Nephron (organoid): ENCODE data around the gene SDF2.

Experiments used
- H3K27ac Mint-ChIP-seq, 3 experiments: 2 replicates each; pipeline ENCODE4 v1.8.0; 2020; ENCODE audit warnings: mixed read lengths in 3 of 3, mild to moderate bottlenecking in 2 of 3, moderate library complexity in 1 of 3
- H3K27me3 Mint-ChIP-seq: 2 replicates; pipeline ENCODE4 v1.8.0; 2021; ENCODE audit warnings: low read depth, mild to moderate bottlenecking, moderate library complexity, mixed read lengths
- H3K36me3 Mint-ChIP-seq: 2 replicates; pipeline ENCODE4 v1.8.0; 2020; ENCODE audit warnings: low read depth, mixed read lengths
- H3K4me1 Mint-ChIP-seq: 2 replicates; pipeline ENCODE4 v1.8.0; 2020; ENCODE audit warnings: mixed read lengths
- H3K4me3 Mint-ChIP-seq, 3 experiments: 2 replicates each; pipeline ENCODE4 v1.8.0; 2020; ENCODE audit warnings: mild to moderate bottlenecking in 3 of 3, mixed read lengths in 3 of 3, moderate library complexity in 2 of 3
- H3K9me3 Mint-ChIP-seq: 2 replicates; pipeline ENCODE4 v1.8.0; 2020; ENCODE audit warnings: mixed read lengths
- TF ChIP-seq, protein P1 (sequence below), 3 experiments: fragments of 200-600 bp; sonication (generic); IDR thresholded peaks; one replicate each; pipeline ENCODE4 v1.5.0; 2021; ENCODE audit warnings: antibody characterized with exemption in 3 of 3; ENCODE audit not compliant: unreplicated experiment in 3 of 3

Gene SDF2

DNA sequence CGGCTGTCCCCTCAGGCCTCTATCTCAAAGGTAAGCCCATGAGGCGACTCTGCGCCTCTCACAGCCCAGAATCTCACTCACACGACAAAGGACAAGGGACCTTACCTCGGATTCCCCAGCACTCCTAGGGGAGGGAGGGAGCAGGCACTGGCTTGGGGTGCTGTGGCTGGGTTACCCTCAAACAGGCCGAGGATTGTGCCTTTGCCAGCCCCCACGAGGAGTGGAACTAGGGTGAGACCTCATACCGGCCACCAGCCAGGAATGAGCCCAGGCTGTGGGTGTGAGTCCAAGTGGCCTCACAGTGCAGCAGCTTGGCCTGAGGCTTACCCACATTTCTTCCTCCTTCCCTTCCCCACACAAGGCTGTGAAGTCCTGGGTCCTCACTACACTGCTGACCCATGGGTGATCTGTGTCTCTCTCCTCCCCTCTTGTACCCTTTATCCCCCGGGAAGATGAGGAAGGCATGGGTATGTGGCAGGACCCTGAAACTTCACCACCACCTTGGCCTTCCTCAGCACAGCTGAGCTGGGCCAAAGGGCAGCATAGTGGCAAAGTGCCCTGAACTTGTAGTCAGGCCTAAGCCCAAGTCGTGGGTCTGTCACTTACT, 44.1 kb upstream of the SDF2 start:
- Mint-ChIP-seq H3K27ac (peak overlapping the region in 2 of 3 experiments; percentile 43 to 58), H3K36me3 (peaks cover 23% of the 10 kb centered on the region), H3K4me3 (no peak overlapping the region), H3K4me1 (peaks cover 5% of the 10 kb centered on the region), H3K27me3 (no peaks in the 10 kb centered on the region), H3K9me3 (no peaks in the 10 kb centered on the region)
- TF ChIP-seq, protein P1, sequence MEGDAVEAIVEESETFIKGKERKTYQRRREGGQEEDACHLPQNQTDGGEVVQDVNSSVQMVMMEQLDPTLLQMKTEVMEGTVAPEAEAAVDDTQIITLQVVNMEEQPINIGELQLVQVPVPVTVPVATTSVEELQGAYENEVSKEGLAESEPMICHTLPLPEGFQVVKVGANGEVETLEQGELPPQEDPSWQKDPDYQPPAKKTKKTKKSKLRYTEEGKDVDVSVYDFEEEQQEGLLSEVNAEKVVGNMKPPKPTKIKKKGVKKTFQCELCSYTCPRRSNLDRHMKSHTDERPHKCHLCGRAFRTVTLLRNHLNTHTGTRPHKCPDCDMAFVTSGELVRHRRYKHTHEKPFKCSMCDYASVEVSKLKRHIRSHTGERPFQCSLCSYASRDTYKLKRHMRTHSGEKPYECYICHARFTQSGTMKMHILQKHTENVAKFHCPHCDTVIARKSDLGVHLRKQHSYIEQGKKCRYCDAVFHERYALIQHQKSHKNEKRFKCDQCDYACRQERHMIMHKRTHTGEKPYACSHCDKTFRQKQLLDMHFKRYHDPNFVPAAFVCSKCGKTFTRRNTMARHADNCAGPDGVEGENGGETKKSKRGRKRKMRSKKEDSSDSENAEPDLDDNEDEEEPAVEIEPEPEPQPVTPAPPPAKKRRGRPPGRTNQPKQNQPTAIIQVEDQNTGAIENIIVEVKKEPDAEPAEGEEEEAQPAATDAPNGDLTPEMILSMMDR (IDR thresholded peaks at IDR 0.05; ENCODE audit: unreplicated experiment in 3 of 3): no peak

DNA sequence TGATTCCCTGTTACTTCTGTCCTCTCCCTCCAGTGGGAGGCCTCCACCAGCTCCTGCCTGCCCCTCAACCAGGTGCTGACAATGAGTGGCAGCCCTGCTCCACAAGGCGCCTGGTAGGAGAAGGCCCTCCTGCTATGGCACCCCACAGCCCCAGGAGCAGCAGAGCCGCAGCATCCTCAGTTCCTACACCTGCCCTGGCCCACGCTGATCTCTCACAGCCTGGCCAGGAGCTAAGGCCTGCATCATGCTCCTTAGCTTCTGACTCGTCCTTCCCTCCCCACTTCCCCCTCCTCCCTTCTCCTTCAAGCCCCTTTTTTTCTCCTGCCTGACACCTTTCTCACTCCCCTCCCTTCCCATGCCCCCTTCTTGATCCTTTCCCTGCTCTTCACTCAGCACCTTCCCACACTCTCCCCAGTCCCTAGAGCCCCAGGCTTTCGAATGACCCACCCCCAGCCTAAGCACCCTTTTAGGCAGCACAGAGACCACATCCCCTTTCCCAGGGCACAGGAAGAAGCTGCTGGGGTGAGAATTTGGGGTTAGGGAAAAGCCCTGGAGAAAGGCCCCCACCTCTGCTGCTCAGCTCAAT, 43.5 kb upstream of the SDF2 start:
- peaks cover 28% of the 10 kb centered on the region for H3K36me3 Mint-ChIP-seq
- H3K4me3 Mint-ChIP-seq: no peak overlapping the region
- TF ChIP-seq, protein P1 (IDR thresholded peaks at IDR 0.05; ENCODE audit: unreplicated experiment in 3 of 3): no peak
- H3K9me3 Mint-ChIP-seq: no peaks in the 10 kb centered on the region
- H3K4me1 Mint-ChIP-seq: peaks cover 5% of the 10 kb centered on the region
- peak overlapping the region in 1 of 3 experiments; percentile 43 for H3K27ac Mint-ChIP-seq
- H3K27me3 Mint-ChIP-seq: no peaks in the 10 kb centered on the region

DNA sequence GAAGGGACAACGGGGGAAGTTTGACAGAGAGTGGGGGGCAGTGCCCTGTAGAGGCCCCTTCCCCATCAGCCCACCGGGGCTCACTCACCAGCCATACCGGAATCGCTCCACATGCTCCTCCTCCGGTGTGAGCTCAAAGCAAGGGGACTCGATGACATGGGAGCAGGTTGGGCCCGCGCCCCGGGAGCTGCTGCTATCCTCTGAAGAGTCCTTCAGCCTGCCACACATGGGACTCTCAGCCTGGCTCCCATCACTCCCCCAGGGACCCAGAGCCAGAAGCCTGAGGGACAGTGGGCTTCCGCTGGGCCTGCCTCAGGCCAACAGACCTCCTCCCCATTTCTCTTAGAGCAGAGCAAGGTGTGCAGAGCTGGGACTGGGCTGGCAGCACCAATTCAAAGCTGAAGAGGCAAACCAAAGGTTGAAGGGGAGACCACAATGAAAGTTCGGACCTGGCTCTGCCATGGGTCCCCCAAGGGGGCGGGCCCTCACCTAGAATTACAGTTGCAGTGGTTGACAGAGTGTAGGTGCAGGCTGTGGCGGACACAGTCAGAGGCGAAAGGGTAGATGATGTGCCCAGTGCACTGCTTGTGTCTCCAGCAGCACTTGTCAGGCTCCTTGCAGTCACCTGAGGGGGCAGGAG, 42.6 kb upstream of the SDF2 start:
- Mint-ChIP-seq H3K9me3 (no peaks in the 10 kb centered on the region), H3K36me3 (peaks cover 36% of the 10 kb centered on the region), H3K4me1 (peaks cover 5% of the 10 kb centered on the region), H3K27ac (no peak overlapping the region), H3K27me3 (no peaks in the 10 kb centered on the region), H3K4me3 (no peak overlapping the region)
- TF ChIP-seq, protein P1 (IDR thresholded peaks at IDR 0.05; ENCODE audit: unreplicated experiment in 3 of 3): no peak

DNA sequence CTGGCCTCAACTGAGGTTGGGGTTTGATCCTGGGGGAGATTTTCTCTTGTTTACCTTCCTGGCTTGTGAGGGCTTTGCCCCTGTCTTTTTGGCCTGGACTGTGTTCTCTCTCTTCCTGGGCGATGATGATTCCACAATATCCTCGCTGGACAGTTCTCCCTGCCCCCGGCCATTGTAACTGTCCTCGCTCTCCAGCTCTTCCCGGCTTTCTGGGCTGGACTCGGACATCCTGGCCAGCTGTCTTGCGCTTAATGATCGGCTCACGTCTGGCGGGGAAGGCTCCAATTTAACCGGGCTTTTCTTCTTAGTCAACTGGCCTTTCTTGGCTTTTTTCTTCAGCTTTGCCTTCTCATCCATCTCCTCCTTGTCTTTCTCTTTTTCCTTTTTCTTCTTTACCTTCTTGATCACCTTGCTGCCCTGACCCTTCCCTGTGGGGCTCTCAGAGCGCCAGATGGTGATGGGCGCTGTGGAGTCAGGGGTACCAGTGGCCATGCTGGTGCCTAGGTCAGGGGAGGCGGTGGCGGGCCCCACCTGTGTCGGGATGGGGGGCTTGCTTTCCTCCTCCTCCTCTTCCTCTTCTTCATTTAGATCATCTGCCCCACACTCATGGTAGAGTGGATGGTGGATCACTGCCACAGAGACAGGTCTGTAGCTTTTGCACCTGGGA, 42.0 kb upstream of the SDF2 start:
- peaks cover 5% of the 10 kb centered on the region for H3K4me1 Mint-ChIP-seq
- no peaks in the 10 kb centered on the region for H3K27me3 Mint-ChIP-seq
- TF ChIP-seq, protein P1 (IDR thresholded peaks at IDR 0.05; ENCODE audit: unreplicated experiment in 3 of 3): no peak
- H3K9me3 Mint-ChIP-seq: no peaks in the 10 kb centered on the region
- no peak overlapping the region for H3K4me3 Mint-ChIP-seq
- peaks cover 41% of the 10 kb centered on the region for H3K36me3 Mint-ChIP-seq
- peak overlapping the region in 1 of 3 experiments; percentile 20 for H3K27ac Mint-ChIP-seq

DNA sequence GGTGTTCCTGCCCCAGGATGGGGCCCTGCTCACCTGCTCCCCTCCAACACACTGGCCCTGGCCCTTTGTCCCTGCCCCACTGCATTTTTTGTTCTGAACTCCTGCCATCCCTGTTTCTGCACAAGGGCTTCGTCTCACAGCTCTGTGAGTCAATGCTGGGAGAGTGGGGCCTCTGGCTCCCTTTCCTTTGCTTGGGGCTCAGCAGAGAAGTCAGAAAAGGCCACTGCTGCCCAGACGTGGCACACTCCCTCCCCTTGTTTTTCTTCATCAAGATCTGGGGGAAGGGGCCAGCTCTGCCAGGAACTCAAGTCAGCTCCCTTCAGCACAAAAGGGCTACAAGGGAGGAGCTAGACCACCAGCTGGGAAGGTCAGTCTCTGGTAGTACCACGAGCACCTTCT, 41.0 kb upstream of the SDF2 start:
- H3K27me3 Mint-ChIP-seq: no peaks in the 10 kb centered on the region
- TF ChIP-seq, protein P1 (IDR thresholded peaks at IDR 0.05; ENCODE audit: unreplicated experiment in 3 of 3): no peak
- H3K4me1 Mint-ChIP-seq: peaks cover 5% of the 10 kb centered on the region
- H3K27ac Mint-ChIP-seq: peak overlapping the region in 1 of 3 experiments; percentile 42
- no peaks in the 10 kb centered on the region for H3K9me3 Mint-ChIP-seq
- peaks cover 49% of the 10 kb centered on the region for H3K36me3 Mint-ChIP-seq
- H3K4me3 Mint-ChIP-seq: no peak overlapping the region
